RPMI8226 (cell line): Measurements from ENCODE around the gene FLNC.

Experiments used
- DNase-seq: peaks from one replicate; pipeline ENCODE4 v3.0.0-alpha.2; 2015

Gene FLNC

DNA sequence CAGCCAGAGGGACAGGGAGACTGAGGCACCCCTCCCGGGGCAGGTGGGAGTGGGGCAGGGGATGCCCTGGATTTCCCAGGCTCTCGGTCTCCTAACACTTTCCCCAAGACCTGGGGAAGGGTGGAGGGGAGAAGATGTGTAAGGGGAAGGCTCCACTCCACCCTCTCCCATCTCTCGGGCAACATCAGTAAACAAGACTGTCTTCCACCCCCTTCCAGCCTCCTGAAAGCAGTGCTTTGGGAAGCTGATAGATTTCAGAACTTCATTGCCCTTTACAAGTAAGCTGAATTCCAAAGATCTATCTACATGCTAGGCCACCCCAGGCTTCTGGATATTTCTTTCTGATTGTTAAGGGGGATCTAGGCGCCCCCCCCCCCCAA, 3.7 kb downstream of the FLNC start:
- DNase-seq: no peak

DNA sequence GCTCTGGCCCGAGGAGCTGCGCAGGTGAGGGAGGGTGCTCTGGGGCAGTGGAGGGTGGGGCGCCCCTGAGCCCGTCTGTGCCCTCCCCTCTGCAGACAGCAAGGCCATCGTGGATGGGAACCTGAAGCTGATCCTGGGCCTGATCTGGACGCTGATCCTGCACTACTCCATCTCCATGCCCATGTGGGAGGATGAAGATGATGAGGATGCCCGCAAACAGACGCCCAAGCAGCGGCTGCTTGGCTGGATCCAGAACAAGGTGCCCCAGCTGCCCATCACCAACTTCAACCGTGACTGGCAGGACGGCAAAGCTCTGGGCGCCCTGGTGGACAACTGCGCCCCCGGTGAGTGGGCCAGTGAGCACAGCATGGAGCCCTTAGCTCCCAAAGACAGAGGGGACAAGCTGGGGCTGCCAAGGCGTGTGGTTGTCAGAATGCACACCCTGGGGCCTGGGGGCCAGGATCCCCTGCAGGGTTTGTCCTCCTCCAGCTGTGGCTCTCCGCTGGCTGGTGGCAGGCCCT, 5.1 kb downstream of the FLNC start:
- DNase-seq: no peak

DNA sequence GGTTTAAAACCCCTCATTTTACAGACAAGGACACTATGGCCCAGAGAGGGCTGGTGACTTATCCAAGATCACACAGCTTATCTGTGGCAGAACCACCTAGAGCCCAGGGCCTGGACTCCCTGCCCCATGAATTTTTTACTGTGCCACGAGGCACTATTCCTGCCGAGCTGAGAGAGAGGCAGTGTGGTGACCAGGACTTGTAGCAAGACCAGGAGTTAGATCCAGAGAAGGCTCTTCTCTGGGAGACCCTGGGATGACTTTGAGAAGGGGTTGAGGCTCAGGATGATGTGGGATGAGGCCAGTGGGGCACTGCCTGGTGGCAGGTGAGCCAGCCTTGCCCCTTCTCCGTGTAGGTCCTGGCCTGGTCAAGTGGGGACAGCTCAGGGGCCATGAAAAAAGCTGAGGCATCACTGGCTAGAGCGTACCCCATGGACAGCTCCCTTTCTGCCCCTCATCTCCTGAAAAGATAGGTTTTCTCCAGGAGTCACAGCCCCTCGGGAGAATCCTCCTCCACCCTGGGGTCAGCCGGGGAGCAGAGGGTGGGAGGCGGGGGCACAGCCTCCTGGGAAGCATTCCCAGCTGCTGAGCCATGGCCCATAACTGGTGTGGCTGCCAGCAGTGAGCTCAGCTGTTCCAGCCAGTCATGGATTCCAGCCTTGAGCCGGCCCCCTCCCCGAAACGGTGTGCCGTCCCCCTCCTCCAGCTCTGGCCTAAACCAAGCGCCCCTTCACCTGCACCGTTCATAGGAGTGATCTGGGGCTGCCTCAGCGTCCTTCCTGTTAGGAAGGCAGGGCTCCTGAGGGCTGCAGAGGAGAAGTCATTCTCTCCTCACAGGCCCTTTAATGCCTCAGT, 5.8 kb downstream of the FLNC start:
- no peak for DNase-seq

DNA sequence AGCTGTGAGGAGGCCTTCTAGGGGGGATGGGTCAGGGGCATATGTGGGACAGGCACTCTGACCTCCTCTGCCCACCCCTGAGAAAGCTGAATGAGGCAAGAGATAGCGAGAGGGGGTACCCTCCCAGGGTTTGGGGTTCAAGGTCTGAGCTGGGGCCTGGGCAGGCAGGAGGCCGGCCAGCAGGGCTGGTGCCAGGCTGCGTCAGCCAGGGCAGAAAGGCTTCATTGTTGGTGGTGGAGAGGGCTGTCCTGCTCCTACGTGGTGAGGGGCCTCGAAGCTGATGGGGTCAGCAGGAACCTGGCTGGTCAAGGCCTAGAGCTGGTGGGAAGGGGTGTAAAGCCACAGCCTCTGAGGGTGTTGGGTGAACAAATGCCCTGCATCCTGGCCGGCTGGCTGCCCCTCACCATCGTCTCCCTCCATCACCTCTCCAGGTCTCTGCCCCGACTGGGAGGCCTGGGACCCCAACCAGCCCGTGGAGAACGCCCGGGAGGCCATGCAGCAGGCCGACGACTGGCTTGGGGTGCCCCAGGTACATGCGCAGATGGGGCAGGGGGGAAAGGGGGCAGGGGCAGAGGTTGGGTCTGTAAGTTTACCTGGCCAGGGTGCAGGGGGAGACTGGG, 6.6 kb downstream of the FLNC start:
- no peak for DNase-seq

DNA sequence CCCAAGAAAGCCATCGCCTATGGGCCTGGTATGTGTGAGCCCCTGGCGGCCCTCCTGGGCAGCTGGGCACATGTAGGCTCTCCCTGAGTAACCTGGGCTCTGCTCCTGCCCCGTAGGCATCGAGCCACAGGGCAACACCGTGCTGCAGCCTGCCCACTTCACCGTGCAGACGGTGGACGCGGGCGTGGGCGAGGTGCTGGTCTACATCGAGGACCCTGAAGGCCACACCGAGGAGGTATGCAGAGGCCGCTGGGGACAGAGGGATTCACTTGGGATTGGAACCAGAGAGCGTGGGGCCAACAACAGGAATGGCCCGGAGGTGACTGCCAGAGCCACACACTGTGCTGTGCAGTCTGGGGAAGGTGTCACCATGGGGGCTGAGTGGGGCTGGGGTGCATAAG, 7.3 kb downstream of the FLNC start:
- no peak for DNase-seq

DNA sequence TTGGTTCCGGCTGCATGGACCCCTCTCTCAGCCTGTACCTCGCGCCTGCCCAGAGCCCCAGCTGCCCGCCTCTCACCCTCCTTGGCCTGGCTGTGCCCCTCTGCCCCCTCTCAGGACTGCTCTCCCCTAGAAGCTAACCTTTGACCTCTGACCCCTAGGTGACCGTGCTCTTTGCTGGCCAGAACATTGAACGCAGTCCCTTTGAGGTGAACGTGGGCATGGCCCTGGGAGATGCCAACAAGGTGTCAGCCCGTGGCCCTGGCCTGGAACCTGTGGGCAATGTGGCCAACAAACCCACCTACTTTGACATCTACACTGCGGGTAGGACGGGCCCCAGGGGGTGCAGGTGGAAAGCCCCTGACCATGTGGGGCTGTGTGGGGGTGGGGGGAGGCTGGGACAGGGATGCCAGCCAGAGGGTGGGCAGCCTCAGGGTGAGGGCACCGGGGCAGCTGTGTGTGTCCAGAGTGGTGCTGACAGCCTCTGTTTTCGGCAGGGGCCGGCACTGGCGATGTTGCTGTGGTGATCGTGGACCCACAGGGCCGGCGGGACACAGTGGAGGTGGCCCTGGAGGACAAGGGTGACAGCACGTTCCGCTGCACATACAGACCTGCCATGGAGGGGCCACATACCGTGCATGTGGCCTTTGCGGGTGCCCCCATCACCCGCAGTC, 8.0 kb downstream of the FLNC start:
- DNase-seq: no peak

DNA sequence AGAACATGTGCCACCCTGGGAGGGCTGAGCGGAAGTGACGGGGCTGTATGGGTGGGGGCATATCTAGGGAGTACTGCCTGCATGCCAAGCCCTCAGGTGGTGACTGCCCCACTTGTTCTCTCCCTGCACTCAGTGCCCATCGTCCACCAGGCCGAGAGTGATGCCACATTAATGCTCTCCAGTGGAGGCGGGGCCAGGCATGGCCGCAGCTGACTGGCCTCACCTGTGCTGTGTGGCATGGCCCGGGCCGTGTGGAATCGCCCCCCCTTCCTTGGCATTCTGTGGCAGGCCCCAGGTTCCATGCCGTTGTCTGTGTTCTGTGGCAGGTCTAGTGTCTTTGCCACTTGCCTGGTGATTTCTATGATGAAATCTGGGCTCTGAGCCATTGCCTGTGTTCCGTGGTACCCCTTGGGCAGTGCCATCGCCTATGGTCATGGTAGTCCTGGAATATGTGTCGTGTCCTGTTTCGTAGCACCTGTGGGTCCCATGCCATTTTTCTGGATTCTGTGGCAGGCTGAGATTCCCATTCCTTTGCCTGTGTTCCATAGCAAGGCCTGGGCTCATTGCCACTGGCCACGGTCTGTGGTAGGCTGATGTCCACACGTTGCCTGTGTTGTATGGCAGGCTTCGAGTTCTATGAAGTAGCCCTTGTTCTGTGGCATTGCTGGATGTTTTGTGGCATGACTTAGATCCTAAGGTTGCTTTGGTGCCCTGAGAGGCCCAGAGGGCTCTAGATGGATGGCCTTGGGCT, 8.9 kb downstream of the FLNC start:
- DNase-seq: no peak

DNA sequence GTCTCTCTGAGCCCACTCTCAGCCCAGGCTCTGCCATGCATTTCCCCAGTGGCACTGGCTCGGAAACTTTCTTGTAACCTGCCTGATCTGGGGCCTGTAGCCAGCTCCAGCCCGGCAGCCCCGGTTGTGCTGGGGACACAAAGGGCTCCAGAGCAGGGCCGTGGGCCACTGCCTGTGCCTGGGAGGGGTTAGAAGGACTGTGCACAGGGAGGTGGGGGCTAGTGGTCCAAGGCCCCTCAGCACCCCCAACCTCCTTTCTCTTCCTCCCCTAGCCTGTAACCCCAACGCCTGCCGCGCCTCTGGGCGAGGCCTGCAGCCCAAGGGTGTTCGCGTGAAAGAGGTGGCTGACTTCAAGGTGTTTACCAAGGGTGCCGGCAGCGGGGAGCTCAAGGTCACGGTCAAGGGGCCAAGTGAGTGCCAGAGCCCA, 9.6 kb downstream of the FLNC start:
- DNase-seq: no peak

DNA sequence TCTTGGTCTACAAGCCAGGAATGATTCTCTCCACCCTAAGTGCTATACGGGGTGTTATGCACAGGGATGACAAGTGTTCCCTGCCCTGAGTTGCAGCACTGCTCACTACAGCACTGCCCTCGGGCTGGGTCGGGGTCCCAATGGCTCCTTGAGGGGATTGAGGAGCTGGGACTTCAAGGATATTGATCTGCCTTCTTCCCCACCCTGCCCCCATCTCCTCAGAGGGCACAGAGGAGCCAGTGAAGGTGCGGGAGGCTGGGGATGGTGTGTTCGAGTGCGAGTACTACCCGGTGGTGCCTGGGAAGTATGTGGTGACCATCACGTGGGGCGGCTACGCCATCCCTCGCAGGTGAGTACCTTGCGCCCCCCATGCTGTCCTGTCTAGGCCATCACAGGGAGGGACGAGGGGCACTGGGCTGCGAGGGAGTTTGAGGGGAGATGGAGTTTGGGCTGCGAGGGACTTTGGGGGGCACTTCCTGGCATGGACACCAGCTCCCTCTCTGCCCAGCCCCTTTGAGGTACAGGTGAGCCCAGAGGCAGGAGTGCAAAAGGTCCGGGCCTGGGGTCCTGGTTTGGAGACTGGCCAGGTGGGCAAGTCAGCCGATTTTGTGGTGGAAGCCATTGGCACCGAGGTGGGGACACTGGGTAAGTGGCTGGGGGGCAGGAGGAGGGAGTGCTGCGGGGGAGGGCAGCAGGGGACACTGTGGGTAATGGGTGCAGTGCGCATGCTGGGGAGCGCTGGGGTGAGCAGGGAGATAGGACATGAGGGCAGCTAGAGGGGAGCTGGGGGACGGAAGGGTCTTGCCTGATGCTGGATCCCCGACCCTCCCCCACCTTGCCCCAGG, 10.3 kb downstream of the FLNC start:
- DNase-seq: no peak

DNA sequence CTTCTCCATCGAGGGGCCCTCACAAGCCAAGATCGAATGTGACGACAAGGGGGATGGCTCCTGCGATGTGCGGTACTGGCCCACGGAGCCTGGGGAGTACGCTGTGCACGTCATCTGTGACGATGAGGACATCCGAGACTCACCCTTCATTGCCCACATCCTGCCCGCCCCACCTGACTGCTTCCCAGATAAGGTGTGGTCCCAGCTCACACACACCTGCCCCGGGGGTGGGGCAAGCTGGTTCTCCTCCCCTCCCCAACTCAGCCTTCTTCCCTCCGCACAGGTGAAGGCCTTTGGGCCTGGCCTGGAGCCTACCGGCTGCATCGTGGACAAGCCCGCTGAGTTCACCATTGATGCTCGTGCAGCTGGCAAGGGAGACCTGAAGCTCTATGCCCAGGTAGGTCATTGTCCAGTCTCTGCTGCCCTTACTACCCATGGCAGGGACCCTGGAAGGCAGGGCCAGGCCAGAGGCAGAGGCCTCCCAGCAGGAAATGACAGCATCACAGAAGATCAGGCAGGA, 11.0 kb downstream of the FLNC start:
- no peak for DNase-seq

DNA sequence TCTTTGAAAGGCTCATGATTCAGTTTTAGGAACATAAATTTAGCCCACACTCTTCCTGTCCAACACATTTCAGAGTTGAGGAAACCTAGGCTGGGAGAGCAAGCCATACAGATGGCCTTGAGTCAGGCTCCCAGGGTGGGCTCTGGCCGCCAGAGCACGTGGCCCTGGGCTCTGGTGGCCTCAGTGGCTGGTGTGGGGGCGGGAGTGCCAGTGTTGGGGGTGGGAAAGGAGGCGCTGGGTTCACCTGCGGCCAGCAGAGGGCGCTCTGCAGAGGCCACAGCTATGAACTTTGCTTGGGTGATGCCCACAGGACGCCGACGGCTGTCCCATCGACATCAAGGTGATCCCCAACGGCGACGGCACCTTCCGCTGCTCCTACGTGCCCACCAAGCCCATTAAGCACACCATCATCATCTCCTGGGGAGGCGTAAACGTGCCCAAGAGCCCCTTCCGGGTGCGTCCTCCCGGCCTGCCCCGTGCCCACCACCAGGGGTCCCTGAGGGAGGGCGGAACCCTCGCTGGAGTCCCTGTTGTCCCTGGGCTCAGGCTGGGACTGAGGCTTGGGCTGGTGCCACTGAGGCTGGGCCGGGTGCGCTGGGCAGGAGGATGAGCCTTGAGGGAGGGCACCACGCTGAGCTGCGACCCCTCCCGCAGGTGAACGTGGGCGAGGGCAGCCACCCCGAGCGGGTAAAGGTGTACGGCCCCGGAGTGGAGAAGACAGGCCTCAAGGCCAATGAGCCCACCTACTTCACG, 11.9 kb downstream of the FLNC start:
- peak; percentile 78 for DNase-seq

DNA sequence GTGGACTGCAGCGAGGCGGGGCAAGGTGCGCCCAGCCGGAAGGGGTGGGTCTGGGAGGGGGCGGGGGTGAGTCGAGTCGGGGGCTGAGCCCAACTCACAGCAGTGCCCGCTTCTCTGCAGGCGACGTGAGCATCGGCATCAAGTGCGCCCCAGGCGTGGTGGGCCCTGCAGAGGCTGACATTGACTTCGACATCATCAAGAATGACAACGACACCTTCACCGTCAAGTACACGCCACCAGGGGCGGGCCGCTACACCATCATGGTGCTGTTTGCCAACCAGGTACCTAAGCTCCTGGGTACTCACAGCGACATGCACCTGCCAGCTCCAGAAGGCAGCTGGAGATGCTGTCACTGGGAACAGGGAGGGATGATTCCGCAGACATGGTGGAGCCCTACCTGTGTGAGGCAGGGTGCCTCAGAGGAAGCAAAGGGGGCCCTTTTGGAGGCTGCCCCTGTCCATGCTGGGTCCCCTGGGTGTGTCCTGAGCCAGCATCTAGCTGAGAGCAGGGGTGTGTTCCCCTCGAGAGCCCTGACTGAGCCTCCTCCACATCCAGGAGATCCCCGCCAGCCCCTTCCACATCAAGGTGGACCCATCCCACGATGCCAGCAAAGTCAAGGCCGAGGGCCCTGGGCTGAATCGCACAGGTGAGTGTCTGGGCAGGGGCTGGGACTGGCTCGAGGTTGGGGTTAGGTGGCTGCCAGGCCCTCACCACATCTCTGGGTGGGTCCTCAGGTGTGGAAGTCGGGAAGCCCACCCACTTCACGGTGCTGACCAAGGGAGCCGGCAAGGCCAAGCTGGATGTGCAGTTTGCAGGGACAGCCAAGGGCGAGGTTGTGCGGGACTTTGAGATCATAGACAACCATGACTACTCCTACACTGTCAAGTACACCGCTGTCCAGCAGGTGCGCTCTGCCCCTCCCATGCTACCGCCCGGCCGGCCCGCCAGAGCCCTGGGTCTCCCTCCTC, 12.8 kb downstream of the FLNC start:
- DNase-seq: no peak

DNA sequence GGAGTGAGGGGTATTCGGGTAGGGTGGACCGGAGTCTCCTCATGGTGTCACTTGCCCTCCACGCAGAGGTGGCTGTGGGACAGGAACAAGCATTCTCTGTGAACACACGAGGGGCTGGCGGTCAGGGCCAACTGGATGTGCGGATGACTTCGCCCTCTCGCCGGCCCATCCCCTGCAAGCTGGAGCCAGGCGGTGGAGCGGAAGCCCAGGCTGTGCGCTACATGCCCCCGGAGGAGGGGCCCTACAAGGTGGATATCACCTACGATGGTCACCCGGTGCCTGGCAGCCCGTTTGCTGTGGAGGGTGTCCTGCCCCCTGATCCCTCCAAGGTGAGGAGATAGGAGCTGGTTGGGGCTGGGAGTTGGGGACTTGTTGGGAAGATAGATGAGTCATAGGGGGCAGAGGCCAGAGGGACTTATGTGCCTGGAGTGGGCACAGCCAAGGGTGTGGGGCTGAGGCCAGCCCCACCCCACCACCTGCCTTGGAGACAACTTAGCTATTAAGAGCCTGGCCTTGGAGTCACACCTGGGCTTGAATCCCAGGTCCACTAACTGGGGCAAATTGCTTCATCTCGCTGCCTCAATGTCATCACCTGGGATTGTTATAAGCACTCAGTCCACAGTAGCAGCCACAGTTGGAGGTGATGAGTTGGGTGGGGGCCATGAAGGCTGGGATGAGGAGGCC, 13.9 kb downstream of the FLNC start:
- DNase-seq: no peak

DNA sequence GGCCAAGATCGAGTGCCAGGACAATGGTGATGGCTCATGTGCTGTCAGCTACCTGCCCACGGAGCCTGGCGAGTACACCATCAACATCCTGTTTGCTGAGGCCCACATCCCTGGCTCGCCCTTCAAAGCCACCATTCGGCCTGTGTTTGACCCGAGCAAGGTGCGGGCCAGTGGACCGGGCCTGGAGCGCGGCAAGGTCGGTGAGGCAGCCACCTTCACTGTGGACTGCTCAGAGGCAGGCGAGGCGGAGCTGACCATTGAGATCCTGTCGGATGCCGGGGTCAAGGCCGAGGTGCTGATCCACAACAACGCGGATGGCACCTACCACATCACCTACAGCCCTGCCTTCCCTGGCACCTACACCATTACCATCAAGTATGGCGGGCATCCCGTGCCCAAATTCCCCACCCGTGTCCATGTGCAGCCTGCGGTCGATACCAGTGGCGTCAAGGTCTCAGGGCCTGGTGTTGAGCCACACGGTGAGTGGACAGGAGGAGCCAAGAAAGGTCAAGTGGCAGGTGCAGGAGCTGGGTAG, 14.6 kb downstream of the FLNC start:
- no peak for DNase-seq

DNA sequence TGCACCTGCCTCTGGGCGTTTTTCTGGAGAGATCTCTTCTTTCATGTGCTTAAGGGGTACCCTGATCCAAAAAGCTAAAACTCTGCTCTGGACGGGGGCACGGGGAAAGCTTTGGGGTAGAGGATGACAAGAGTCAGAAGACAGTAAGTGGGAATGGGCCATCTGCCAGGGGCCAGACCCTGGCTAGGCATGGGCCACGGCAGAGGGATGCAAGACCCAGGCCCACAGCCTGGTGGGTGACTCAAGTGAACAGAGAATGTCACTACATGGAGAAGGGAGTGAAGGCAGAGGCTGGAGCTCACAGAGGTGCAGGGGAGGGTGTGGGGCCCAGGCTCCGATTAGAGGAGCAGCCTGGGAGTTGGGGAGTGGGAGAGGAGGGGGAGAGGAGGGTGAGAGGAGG, 15.3 kb downstream of the FLNC start:
- DNase-seq: no peak

DNA sequence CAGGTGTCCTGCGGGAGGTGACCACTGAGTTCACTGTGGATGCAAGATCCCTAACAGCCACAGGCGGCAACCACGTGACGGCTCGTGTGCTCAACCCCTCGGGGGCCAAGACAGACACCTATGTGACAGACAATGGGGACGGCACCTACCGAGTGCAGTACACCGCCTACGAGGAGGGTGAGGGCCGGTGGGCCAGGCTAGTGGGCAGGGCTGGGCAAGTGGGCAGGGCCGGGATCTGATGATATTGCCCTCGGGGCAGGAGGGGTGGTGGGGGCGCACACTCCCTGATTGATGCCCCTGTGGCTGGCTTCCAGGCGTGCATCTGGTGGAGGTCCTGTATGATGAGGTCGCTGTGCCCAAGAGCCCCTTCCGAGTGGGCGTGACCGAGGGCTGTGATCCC, 15.8 kb downstream of the FLNC start:
- no peak for DNase-seq

DNA sequence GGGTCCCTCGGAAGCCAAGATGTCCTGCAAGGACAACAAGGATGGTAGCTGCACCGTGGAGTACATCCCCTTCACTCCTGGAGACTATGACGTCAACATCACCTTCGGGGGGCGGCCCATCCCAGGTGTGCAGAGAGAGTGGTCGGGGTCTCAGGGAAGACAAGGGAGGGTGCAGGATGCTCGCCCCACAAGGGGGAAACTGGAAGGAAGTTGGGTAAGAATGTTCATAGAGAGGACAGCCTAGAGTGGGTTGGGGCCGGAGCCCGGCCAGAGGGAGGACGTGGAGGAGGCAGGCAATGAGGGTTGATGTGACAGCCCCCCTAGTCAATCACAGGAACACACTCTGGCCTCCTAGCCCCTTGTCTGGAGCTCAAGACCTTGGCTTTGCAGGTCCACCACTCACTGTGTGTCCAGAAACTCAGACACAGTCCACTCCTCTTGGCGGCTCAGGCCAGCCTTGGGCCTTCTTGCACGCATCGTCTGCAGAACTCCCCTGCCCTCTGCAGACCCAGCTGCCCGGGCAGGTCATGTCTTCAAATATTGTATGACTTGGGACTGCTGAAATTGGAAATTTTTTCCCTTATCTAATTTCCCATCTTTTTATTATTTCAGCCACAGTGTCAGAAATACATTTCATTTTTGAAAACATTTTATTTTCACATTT, 16.7 kb downstream of the FLNC start:
- no peak for DNase-seq

DNA sequence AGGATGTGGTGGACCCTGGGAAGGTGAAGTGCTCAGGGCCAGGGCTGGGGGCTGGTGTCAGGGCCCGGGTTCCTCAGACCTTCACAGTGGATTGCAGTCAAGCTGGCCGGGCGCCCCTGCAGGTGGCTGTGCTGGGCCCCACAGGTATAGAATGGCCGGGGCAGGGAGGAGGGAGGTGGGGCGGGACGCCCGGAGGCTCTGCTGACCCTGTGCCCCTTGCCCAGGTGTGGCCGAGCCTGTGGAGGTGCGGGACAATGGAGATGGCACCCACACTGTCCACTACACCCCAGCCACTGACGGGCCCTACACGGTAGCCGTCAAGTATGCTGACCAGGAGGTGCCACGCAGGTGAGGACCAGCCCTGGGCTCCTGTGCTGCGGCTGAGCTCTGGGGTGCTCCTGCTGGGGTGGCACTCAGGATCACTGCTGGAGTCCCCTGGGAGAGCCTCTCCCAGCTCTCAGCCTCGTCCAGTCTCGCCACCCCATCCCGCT, 17.6 kb downstream of the FLNC start:
- DNase-seq: no peak
